Ishikawa (cell line): ENCODE measurements around the gene EXOG.

Source experiments
- CEBPB ChIP-seq: IDR thresholded peaks from 2 replicates; pipeline ENCODE4 v1.6.1; 2012
- CREB1 ChIP-seq: IDR thresholded peaks from 2 replicates; pipeline ENCODE4 v1.6.1; 2012; ENCODE audit warnings: low read depth
- EGR1 ChIP-seq: IDR thresholded peaks from 2 replicates; pipeline ENCODE4 v1.6.1; 2012
- EP300 ChIP-seq: IDR thresholded peaks from 2 replicates; pipeline ENCODE4 v1.6.1; 2012; ENCODE audit warnings: borderline replicate concordance
- FOXM1 ChIP-seq: IDR thresholded peaks from 2 replicates; pipeline ENCODE4 v1.6.1; 2012; ENCODE audit warnings: low read depth, borderline replicate concordance
- MAX ChIP-seq: IDR thresholded peaks from 2 replicates; pipeline ENCODE4 v1.6.1; 2012
- NFIC ChIP-seq: IDR thresholded peaks from 2 replicates; pipeline ENCODE4 v1.6.1; 2012
- RAD21 ChIP-seq: IDR thresholded peaks from 2 replicates; pipeline ENCODE4 v1.6.1; 2012; ENCODE audit warnings: low read depth
- REST ChIP-seq: IDR thresholded peaks from 2 replicates; pipeline ENCODE4 v1.6.1; 2012; ENCODE audit warnings: low read depth, mild to moderate bottlenecking
- TAF1 ChIP-seq: IDR thresholded peaks from 2 replicates; pipeline ENCODE4 v1.6.1; 2012; ENCODE audit warnings: low read depth, mild to moderate bottlenecking
- TCF12 ChIP-seq: IDR thresholded peaks from 2 replicates; pipeline ENCODE4 v1.6.1; 2012; ENCODE audit warnings: low read depth
- TEAD4 ChIP-seq: IDR thresholded peaks from 2 replicates; pipeline ENCODE4 v1.6.1; 2012
- USF1 ChIP-seq: IDR thresholded peaks from 2 replicates; pipeline ENCODE4 v1.6.1; 2012
- YY1 ChIP-seq: IDR thresholded peaks from 2 replicates; pipeline ENCODE4 v1.6.1; 2012; ENCODE audit warnings: low read depth
- ZBTB7A ChIP-seq: IDR thresholded peaks from 2 replicates; pipeline ENCODE4 v1.6.1; 2012; ENCODE audit warnings: low read depth

Gene EXOG

GRCh38 chr3:38493031-38493430 lies 3.1 kb upstream of the EXOG start:
- no peak for TF ChIP-seq TAF1
- no peak for TF ChIP-seq NFIC
- TF ChIP-seq CREB1: no peak
- TF ChIP-seq TEAD4: no peak
- TF ChIP-seq REST: no peak
- TF ChIP-seq ZBTB7A: no peak
- no peak for TF ChIP-seq TCF12
- TF ChIP-seq CEBPB: no peak

GRCh38 chr3:38497031-38497430 lies 891 bp downstream of the EXOG start:
- no peak for TF ChIP-seq EGR1
- no peak for TF ChIP-seq TEAD4
- no peak for TF ChIP-seq ZBTB7A
- TF ChIP-seq CEBPB: no peak
- no peak for TF ChIP-seq EP300
- TF ChIP-seq TAF1: no peak
- TF ChIP-seq CREB1: no peak
- no peak for TF ChIP-seq TCF12
- TF ChIP-seq RAD21: no peak
- no peak for TF ChIP-seq USF1
- TF ChIP-seq YY1: no peak
- TF ChIP-seq FOXM1: no peak
- TF ChIP-seq NFIC: no peak
- TF ChIP-seq REST: no peak
- no peak for TF ChIP-seq MAX

- TF ChIP-seq TCF12 (no peak), ZBTB7A (no peak), MAX (no peak), TEAD4 (no peak), RAD21 (no peak), EGR1 (no peak), FOXM1 (no peak), EP300 (no peak), CEBPB (no peak), NFIC (no peak), REST (no peak), TAF1 (no peak), USF1 (no peak), YY1 (no peak), CREB1 (no peak)
Measured at GRCh38 chr3:38500688-38501417, 4.7 kb downstream of the EXOG start.

- TF ChIP-seq REST: no peak
- TF ChIP-seq NFIC: no peak
- TF ChIP-seq ZBTB7A: no peak
- TF ChIP-seq YY1: no peak
- TF ChIP-seq EP300: no peak
- no peak for TF ChIP-seq USF1
- TF ChIP-seq TAF1: no peak
- no peak for TF ChIP-seq CREB1
- no peak for TF ChIP-seq TEAD4
- no peak for TF ChIP-seq TCF12
- no peak for TF ChIP-seq FOXM1
- no peak for TF ChIP-seq RAD21
- no peak for TF ChIP-seq CEBPB
- no peak for TF ChIP-seq MAX
- TF ChIP-seq EGR1: no peak
Measured at GRCh38 chr3:38507120-38507519, 11.0 kb downstream of the EXOG start.
